PC-3 (cell line): ENCODE measurements around the gene DNAH9.

Experiments used
- EZH2 ChIP-seq: fragments of 300-600 bp; sonication (generic); IDR thresholded peaks from one replicate; pipeline ENCODE4 v1.6.1; 2017; ENCODE audit warnings: antibody characterized with exemption, mild to moderate bottlenecking, low read length; ENCODE audit not compliant: unreplicated experiment
- TF ChIP-seq, protein P1 (sequence below): fragments of 300-600 bp; sonication (generic); conservative IDR thresholded peaks from 2 replicates; pipeline ENCODE4 v1.5.1; 2017; ENCODE audit warnings: antibody characterized with exemption, low read depth, mild to moderate bottlenecking, low read length

DNA sequence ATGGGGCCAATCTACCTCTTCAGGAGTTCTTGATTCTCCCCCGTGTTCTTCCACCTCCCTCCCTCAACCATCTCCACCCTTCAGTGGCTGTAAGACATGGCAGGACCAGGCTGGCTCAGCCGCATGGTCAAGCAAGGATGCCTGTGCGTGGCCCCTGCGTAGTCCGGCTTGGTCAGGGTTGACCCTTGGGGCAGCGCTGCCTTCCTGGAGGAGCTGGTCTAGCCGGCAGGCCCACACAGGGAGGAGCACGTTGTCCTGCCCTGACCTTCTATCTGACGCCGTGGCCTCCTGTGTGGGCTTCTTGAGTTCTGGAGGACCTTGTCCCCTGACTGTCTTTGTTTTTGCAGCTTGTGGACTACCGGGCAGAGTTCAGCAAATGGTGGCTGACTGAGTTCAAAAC is 169.8 kb downstream of the DNAH9 start:
- TF ChIP-seq, protein P1, sequence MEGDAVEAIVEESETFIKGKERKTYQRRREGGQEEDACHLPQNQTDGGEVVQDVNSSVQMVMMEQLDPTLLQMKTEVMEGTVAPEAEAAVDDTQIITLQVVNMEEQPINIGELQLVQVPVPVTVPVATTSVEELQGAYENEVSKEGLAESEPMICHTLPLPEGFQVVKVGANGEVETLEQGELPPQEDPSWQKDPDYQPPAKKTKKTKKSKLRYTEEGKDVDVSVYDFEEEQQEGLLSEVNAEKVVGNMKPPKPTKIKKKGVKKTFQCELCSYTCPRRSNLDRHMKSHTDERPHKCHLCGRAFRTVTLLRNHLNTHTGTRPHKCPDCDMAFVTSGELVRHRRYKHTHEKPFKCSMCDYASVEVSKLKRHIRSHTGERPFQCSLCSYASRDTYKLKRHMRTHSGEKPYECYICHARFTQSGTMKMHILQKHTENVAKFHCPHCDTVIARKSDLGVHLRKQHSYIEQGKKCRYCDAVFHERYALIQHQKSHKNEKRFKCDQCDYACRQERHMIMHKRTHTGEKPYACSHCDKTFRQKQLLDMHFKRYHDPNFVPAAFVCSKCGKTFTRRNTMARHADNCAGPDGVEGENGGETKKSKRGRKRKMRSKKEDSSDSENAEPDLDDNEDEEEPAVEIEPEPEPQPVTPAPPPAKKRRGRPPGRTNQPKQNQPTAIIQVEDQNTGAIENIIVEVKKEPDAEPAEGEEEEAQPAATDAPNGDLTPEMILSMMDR: no peak
- TF ChIP-seq EZH2: no peak
